WI38 (cell line): ENCODE measurements around the gene CHAT.

Experiments used
- H3K4me3 ChIP-seq: 2 replicates; pipeline ENCODE4 v1.5.1; 2011; ENCODE audit warnings: low read depth, mild to moderate bottlenecking, control low read depth, low read length
- CTCF ChIP-seq: IDR thresholded peaks from 2 replicates; pipeline ENCODE4 v1.5.1; 2012; ENCODE audit warnings: low read depth, mild to moderate bottlenecking, control low read depth, low read length

The CHAT gene

GRCh38 chr10:49575489-49576072 is 38.3 kb upstream of the CHAT start:
- TF ChIP-seq CTCF: no peak
- no peak overlapping the region for H3K4me3 ChIP-seq

- no peak overlapping the region for H3K4me3 ChIP-seq
- no peak for TF ChIP-seq CTCF
Observed at GRCh38 chr10:49577182-49577925, 36.5 kb upstream of the CHAT start.

- TF ChIP-seq CTCF: no peak
- no peak overlapping the region for H3K4me3 ChIP-seq
Observed at GRCh38 chr10:49578392-49578791, 35.4 kb upstream of the CHAT start.

GRCh38 chr10:49579621-49580020 is 34.2 kb upstream of the CHAT start:
- H3K4me3 ChIP-seq: no peak overlapping the region
- TF ChIP-seq CTCF: no peak

- no peak overlapping the region for H3K4me3 ChIP-seq
- no peak for TF ChIP-seq CTCF
Observed at GRCh38 chr10:49585387-49585786, 28.4 kb upstream of the CHAT start.

GRCh38 chr10:49587981-49588380 is 25.9 kb upstream of the CHAT start:
- no peak for TF ChIP-seq CTCF
- no peak overlapping the region for H3K4me3 ChIP-seq

GRCh38 chr10:49592726-49593563 is 20.9 kb upstream of the CHAT start:
- no peak overlapping the region for H3K4me3 ChIP-seq
- TF ChIP-seq CTCF: peak; percentile 99
